A375 (cell line): ENCODE measurements around the gene TTI1. TPM values are rescaled to one million over a fixed set of nuclear protein-coding genes. Genes with fewer than 3 reads are reported as not detected.

Source experiments
- total RNA-seq: library from RNA; depleted of rRNA; stranded (reverse); fragments of >200 nt; shearing (Covaris generic); gene quantifications from 2 replicates; pipeline ENCODE4 v1.2.3, GENCODE V29; 2014; rRNA removed

TTI1 gene
- 35.6 and 36.3 TPM in 2 replicates for total RNA-seq

DNA sequence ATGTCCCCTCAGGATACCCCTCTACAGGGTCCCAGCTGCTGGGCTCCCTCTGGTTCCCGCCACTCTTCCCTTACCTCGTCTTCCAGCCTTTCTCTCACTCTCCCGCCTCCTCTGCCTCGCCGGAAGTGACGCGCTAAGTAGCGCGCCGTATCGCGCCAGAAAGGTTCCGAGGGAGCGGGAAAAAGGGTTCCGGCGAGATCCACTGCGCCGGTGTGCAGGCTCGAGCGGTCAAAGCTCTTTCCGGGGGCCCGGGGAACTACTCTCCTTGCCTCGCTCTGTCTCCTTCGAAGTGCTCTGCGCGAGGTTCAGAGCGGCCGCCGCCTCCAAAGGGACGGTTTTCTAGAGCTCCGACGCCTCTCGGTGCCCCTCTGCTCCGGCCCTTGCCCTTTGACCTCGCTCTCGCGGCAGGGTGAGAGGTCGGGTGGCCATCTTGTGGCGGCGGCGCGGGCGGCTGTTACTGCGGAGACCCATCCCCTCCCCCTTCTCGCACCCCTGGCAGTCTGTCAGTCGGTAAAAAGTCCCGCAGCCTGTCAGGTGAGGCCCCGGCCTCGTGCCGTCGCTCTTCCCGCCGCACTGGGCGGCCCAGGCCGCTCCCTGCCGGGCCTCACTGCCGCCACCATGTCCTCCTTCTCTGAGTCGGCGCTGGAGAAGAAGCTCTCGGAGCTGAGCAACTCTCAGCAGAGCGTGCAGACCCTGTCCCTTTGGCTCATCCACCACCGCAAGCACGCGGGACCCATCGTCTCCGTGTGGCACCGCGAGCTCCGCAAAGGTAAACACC, at the start of gene TTI1, which contains the start of gene RPRD1B:
TTI1 (minus strand) TSS at position 127 of the 778 bp plus-strand sequence. CDS start 19,640 bp downstream, outside the sequence.
RPRD1B (plus strand) TSS at position 417 of the 778 bp plus-strand sequence; CDS start at position 619, 202 bp downstream.

Other genes with a start within 250 kb of the TTI1 start
- 0.19 TPM in 1 of 2 replicates, not detected in the other for gene VSTM2L, start 130.3 kb downstream of the TTI1 start, total RNA-seq
- 49.3 and 54.8 TPM in 2 replicates for gene RPRD1B, start 290 bp upstream of the TTI1 start, total RNA-seq
- gene TGM2, start 131.8 kb upstream of the TTI1 start, total RNA-seq: 168 and 183 TPM in 2 replicates
- gene KIAA1755, start 227.3 kb upstream of the TTI1 start, total RNA-seq: 4.4 and 7.7 TPM in 2 replicates